Measurements from ENCODE around the gene KRCC1.
"Not testable (repeated sequence)": the region's sequence is repeated elsewhere in the genome, so short reads cannot be mapped to it uniquely, and the experiment has no call there.

Gene KRCC1

DNA sequence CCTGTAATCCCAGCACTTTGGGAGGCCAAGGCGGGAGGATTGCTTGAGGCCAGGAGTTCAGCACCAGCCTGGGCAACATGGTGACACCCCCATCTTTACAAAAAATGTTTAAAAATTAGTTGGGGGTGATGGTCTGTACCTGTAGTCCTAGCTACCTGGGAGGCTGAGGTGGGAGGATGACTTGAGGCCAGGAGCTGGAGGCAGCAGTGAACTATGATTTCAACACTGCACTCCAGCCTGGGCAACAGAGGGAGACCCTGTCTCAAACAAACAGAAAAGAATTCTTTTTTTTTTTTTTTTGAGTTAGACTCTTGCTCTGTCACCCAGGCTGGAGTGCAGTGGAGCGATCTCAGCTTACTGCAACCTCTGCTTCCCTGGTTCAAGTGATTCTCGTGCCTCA, 55.1 kb downstream of the KRCC1 start:
- DNase-seq (ENCODE audit: low read depth): not testable (repeated sequence)

DNA sequence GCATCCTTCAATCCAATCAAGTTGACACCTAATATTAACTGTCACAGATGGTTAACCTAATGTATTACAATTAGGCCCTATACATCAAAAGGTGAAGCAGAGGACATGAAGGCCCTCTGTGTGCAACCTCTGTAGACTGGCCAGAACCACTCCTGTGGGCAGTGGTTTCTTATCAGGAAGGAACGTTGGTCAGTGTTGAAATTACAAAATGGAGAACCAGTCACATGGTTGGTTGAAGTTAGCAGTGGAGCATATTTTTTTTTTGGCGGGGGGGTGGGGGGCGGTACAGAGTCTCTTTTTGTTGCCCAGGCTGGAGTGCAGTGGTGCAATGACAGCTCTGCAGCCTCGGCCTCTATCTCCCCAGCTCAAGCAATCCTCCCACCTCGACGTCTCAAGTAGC, 59.0 kb downstream of the KRCC1 start:
- no peak for DNase-seq (ENCODE audit: low read depth)

DNA sequence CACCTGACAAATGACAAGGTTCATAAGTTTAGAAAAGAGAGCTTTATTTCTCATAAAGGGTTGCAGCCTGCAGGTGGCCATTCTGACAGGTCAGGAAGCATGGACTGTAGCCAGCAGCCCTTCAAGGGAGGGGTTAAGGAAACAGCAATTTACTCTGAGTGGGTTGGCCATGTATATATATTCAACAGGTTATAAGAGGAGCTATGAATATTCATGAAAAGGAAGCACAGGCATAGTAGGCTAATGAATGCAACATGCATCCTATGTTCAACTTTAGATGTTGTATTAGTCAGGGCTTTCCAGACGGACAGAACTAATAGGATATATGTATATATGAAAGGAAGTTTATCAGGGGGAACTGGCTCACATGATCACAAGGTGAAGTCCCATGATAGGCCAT, 59.8 kb downstream of the KRCC1 start:
- DNase-seq (ENCODE audit: low read depth): no peak

DNA sequence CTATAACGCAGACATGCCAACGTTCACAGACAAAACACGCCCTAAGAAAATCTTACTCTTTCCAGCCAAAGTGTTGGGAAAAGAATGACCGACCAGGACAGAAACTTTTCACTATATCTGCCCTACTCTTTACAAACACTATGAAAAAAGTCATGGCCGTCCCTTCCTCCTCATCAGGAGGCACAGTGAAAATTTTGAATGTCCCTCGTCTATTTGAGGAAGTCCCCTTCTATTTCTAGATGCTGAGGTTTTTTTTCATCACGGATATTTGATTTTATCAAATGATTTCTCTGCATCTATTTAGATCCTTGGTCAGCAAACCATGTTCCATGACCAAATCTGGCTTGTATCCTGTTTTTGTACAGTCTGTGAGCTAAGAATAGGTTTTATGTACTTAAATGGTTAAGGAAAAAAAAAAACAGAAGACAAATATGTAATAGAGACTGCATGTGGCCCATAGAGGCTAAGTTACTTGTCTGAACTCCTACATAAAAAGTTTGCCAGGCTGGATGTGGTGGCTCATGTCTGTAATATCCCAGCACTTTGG, 61.2 kb downstream of the KRCC1 start:
- DNase-seq (ENCODE audit: low read depth): not testable (repeated sequence)

DNA sequence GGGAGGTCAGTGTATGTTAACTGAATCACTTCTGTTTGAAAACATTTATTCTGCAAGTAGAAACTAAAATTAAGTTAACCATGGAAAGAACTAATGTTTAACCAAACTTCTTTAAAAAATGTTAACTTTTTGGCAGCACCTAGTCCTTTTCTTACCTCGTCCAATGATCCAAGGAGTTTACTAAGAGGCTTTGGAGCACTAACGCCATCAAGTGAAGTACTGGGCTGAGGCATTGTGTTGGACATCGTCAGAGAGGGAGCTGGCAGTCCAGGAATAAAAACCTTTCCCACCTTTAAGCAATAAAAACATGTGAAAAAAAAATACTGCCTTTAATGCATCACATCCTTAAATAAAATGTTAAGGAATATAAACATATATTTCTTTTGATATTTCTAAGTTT, 63.0 kb downstream of the KRCC1 start:
- not testable (repeated sequence) for DNase-seq (ENCODE audit: low read depth)

DNA sequence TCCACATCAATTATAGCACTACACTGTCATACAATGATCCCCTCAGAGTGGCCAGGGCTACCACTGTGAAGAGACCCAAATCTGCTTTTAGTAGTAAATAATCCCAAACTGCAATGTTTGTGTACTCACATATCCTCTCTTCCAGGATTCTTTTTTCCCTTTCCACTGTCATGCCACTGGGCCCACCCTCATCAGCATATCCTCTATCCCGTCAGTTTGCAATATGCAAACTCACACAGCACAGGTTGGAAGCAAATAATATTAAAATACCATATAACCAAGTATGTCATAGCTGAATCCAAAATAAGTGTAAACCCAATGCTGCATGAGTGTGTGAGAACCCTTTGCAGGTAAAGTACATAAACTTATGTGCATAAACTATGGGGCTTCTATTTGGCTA, 68.1 kb downstream of the KRCC1 start:
- DNase-seq (ENCODE audit: low read depth): not testable (repeated sequence)

DNA sequence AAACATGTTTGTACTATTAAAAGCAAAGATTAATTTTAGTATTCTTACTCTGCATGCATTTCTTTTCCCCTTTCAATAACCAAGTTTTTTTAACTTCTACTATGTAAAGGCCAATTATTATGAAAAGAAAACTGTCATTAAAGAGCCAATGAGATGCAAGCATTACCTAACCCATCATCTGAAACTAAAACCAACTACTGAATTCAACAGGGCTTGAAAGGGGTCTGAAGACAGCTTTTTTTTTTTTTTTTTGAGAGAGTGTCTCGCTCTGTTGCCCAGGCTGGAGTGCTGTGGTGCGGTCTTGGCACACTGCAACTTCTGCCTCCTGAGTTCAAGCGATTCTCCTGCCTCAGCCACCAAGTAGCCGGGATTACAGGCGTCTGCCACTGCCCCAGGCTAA, 69.7 kb downstream of the KRCC1 start:
- not testable (repeated sequence) for DNase-seq (ENCODE audit: low read depth)

DNA sequence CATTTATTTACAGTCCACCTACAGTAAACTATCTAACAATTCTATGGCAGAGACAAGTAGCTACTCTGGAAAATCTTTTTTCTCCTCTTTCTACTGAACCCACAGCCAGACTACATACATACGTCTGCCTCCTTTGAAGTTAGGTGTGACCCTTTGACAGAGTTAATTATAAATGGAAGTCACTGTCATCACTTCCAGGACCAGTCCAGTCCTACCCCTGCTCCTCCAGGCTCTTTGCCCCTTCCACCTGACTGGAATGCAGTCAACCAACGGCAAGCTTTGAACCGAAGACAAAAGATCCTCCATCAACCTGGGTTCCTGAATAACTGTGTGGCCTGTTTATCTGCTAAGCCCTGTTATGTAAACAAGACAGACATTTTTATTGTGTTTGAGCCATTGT, 74.4 kb downstream of the KRCC1 start:
- not testable (repeated sequence) for DNase-seq (ENCODE audit: low read depth)
